ENCODE measurements around the gene ARHGAP28.

The ARHGAP28 gene

DNA sequence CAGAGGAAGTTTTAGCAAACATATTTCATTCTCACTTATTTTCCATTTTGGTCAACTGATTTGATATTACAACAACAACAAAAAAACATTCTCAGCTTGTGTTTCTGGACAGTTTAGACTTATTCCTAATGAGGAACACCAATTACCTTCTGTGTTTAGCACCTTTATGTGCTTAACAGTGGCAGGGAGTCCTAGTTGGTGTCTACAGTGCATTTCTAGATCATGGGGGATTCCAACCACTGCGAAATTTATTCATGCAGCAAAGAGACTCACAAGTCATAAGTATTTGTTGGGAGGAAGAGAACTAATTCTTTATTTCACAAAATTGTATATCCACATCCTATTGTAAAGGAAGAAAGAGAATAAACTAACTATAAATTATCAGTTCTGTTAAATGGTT is 4.2 kb downstream of the ARHGAP28 start:
- DNase-seq (ENCODE audit: low read depth in 2 of 2) = no peak

GRCh38 chr18:6734726-6735430 is 5.4 kb downstream of the ARHGAP28 start:
- DNase-seq (ENCODE audit: low read depth in 2 of 2) = no peak

DNA sequence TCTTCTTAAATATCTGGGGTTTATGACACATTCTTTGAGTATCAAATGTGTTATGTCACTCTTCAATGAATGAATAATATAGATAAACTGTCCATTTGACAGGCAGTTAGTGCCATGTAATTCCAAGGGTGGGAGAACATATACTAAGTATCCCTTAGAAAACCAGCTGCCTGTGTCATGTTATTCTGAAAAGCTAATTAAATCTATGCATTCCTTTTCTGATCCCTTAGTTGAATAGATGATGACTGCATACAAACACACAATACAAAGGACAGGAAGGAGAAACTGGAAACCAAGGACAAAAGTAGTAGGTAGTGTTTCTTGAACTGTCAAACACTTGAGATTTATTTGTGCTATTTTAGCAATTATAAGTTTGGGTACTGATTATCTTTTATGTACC is 8.3 kb downstream of the ARHGAP28 start:
- DNase-seq (ENCODE audit: low read depth in 2 of 2) = no peak

DNA sequence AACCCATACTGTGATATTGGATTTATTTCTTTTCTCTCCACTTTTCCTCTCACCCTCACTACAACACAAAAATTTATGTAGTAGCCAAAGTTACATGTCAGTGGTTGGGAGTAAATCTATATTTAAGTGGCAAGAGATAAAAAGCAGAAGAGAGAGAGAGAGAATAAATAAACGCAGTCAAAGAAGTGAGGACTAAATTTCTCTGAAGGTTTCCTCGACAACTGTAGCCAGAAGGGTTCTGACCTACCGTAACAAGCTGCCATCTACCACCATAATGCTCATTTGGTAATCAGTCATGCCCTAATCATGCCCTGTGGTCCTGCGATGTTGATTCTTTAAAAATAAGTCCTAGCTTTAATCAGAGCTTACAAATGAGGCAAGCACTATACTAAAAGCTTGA is 9.1 kb downstream of the ARHGAP28 start:
- DNase-seq (ENCODE audit: low read depth in 2 of 2) = no peak

- DNase-seq (ENCODE audit: low read depth in 2 of 2) = no peak
These were observed 11.7 kb downstream of the ARHGAP28 start for GRCh38 chr18:6741232-6741663.

DNA sequence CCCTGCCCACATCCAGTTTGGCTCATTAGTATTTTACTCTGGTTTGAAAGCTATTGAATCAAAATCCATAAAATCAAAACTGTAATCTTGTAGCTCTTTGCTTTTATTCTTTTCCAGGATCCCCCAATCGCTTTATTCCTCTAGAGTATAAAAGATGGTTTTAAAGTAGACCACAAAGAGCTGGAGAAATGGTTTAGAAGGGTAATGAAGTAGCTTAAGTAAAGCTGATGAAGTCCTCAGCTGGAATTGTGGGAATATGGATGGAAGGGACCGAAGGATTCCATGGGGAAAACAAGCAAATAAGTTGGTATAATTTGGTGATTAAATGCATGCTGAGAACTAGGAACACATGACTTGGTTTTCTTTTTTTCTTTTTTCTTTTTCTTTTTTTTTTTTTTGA is 12.3 kb downstream of the ARHGAP28 start:
- DNase-seq (ENCODE audit: low read depth in 2 of 2) = no peak

- no peak for DNase-seq (ENCODE audit: low read depth in 2 of 2)
These were observed 14.5 kb downstream of the ARHGAP28 start for GRCh38 chr18:6743999-6744398.

- no peak for DNase-seq (ENCODE audit: low read depth in 2 of 2)
These were observed 15.4 kb downstream of the ARHGAP28 start for GRCh38 chr18:6744816-6745455.

DNA sequence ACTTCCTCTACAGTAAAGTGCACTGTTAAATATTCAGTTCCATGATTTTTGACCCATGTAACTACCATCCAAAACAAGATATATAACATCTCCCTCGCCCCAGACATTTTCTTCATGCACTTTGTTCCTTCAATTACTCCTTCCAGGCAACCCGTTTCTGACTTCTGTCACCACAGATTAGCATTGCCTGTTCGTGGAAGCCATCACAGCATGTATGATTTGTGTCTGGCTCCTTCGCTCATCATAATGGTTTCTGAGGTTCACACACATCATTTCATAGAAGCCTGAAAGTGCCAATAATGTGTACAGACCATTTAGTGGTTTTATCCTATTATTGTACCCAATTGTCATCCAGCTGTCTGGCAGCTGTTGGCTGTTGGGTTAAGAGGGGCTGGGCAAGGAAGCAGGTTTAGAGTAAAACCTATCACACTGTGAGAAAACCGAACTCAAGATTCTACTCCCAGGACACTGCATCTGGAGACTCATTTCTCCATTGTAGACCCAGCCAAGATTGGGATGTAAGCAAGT is 16.1 kb downstream of the ARHGAP28 start:
- no peak for DNase-seq (ENCODE audit: low read depth in 2 of 2)

- DNase-seq (ENCODE audit: low read depth in 2 of 2) = no peak
These were observed 17.0 kb downstream of the ARHGAP28 start for GRCh38 chr18:6746386-6746960.

DNA sequence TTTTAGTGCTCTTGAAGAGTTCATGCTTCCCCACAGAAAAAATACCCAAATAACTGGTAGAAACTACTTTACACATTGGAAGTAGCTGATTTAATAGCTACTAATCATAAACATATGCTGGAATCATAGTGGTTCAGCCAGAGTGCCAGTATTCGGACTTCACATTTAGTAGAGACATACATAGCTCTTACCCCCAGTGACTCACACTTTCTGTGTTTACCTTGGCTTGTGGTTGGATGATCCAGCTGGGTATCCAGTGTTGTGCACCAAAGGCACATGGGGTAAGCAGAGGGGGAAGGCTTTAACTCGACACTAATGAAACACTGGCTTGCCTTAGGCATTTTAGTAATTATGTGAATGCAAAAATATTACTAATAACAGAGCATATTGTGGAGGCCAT is 18.1 kb downstream of the ARHGAP28 start:
- DNase-seq (ENCODE audit: low read depth in 2 of 2) = no peak

- DNase-seq (ENCODE audit: low read depth in 2 of 2) = no peak
These were observed 18.7 kb downstream of the ARHGAP28 start for GRCh38 chr18:6748241-6748640.

GRCh38 chr18:6750411-6750810 is 20.9 kb downstream of the ARHGAP28 start:
- no peak for DNase-seq (ENCODE audit: low read depth in 2 of 2)

GRCh38 chr18:6751222-6751621 is 21.7 kb downstream of the ARHGAP28 start:
- no peak for DNase-seq (ENCODE audit: low read depth in 2 of 2)

GRCh38 chr18:6752202-6752860 is 22.8 kb downstream of the ARHGAP28 start:
- no peak for DNase-seq (ENCODE audit: low read depth in 2 of 2)

DNA sequence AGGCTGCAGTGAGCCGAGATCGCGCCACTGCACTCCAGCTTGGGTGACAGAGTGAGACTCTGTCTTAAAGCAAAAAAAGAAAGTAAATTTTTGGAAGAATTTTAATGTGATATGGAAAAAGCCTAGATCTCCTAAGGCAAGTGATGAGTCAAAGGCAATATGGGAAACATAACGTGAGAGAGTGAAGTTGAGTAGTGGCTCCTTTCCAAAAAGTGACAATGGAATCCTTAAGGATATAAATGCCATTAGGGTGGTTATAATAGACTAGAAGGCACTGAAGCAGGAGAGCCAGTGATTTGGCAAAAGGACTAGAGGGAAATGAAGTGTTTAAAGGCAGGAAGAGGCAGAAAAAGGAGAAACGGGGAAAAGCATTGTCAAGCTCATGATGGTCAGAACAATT is 25.6 kb downstream of the ARHGAP28 start:
- no peak for DNase-seq (ENCODE audit: low read depth in 2 of 2)

DNA sequence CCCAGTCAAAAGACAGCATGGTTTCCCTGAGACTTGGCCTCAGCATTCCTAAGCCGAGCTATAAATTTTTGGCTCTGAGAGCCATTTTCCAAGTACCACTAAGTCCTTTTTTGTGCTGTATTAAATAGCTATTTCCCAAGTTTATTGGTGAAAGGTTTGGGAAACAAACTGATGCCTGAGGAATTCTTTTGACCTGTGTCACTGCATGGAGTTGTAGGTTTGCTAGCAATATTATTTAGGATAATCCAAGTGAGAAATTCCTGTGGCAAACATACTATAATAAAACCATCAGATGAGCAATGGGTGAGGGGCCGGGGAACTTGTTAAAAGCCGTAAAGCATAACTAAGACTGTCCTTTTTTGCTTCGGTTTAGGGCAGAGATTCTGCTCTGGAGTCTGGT is 28.4 kb downstream of the ARHGAP28 start:
- no peak for DNase-seq (ENCODE audit: low read depth in 2 of 2)

GRCh38 chr18:6759579-6759978 is 30.1 kb downstream of the ARHGAP28 start:
- no peak for DNase-seq (ENCODE audit: low read depth in 2 of 2)

GRCh38 chr18:6763524-6763923 is 34.0 kb downstream of the ARHGAP28 start:
- DNase-seq (ENCODE audit: low read depth in 2 of 2) = no peak

GRCh38 chr18:6764382-6764781 is 34.9 kb downstream of the ARHGAP28 start:
- DNase-seq (ENCODE audit: low read depth in 2 of 2) = no peak

DNA sequence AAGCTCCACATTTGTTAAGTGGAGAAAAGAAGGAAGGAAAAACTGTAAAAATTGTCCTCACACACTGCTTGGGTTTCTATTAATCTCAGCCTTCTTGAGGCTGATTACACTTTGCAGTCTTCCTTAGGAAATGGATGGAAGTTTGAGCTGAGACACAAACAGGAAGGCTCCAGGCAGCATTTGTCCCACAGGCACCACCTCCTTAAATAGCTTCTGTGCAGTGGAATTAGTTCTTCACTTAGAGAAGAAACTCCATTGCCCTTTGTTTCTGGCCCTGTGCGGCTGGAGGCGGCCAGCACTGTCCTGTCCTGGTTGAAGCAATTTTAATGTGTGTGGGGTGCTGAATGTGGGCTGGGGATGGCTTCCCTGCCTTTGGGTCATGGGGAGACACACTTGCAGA is 44.3 kb downstream of the ARHGAP28 start:
- DNase-seq (ENCODE audit: low read depth in 2 of 2) = no peak

GRCh38 chr18:6775237-6775636 is 45.7 kb downstream of the ARHGAP28 start:
- no peak for DNase-seq (ENCODE audit: low read depth in 2 of 2)

- DNase-seq (ENCODE audit: low read depth in 2 of 2) = no peak
These were observed 46.2 kb downstream of the ARHGAP28 start for GRCh38 chr18:6775702-6776101.
